ENCODE data around the gene CFAP73.

Gene CFAP73

DNA sequence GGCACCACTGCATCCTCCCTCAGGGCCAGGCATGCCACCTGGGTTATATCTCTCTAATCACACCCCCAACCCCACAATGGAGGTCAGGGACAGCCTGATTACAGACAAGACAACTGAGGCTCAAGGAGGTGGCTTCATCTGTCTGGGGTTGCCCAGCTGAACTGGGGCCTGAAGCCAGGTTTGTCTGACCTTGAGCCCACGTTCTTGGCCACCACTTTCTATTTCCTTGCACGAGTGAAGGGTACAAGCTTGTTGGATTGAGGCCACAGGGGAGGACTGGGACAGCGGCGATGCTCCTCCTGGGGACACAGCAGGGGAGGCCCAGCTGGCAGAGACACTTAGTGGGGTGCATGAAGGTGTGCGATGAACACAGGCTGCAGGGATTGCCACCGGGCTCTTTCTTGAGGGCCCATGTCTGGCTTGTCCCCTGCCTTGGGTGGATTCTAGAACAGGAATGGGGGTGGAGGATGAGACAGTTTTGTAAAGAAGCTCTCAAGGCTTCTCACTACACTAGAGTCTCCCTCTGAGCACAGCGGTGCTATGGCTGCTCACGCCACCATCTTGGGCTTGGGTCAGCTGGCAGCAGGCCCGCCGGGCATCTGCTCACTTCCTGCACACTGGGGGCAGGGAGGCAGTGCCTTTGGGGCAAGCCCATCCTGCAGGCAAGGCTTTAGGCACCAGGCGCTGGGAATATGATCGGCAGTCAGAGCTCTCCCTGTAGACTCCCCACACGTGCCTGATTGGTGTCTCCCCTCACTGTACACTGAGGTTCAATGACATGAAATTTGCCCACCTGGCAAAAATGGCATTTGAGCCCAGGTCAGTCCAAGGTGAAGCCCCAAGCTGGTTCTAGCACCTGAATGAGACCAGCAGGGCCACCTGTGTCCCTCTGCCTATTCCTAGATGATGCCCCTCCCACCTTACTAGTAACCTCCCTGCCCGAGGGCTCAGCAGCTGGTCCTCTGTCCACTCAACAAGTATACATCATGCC is 52.0 kb downstream of the CFAP73 start:
- Histone ChIP-seq H3K4me2 (ENCODE audit: low read depth, low read length, poor library complexity, severe bottlenecking) (no peak overlapping the region), H3K9ac (ENCODE audit: low read length) (no peak overlapping the region), H3K79me2 (ENCODE audit: insufficient read depth, low read length) (no peaks in the 10 kb centered on the region), H3K9me2 (replicated peaks; ENCODE audit: insufficient read depth, low read length) (no peaks in the 10 kb centered on the region), H3K9me3 (ENCODE audit: insufficient read depth, low read length) (no peaks in the 10 kb centered on the region), H3K27ac (ENCODE audit: low read depth, low read length) (no peak overlapping the region), H3K36me3 (ENCODE audit: low read length) (no peaks in the 10 kb centered on the region), H3F3A (ENCODE audit: insufficient read depth) (peaks cover 23% of the 10 kb centered on the region), H4K20me1 (ENCODE audit: low read depth, low read length) (no peaks in the 10 kb centered on the region), H2AFZ (ENCODE audit: low read depth, low read length, severe bottlenecking) (no peak overlapping the region), H3K4me3 (ENCODE audit: insufficient read depth, low read length, poor library complexity, severe bottlenecking) (no peak overlapping the region), H3K27me3 (ENCODE audit: low read length) (no peaks in the 10 kb centered on the region)
- TF ChIP-seq EZH2phosphoT487 (conservative IDR thresholded peaks at IDR 0.05; ENCODE audit: low read length): no peak
- TF ChIP-seq, protein P1, sequence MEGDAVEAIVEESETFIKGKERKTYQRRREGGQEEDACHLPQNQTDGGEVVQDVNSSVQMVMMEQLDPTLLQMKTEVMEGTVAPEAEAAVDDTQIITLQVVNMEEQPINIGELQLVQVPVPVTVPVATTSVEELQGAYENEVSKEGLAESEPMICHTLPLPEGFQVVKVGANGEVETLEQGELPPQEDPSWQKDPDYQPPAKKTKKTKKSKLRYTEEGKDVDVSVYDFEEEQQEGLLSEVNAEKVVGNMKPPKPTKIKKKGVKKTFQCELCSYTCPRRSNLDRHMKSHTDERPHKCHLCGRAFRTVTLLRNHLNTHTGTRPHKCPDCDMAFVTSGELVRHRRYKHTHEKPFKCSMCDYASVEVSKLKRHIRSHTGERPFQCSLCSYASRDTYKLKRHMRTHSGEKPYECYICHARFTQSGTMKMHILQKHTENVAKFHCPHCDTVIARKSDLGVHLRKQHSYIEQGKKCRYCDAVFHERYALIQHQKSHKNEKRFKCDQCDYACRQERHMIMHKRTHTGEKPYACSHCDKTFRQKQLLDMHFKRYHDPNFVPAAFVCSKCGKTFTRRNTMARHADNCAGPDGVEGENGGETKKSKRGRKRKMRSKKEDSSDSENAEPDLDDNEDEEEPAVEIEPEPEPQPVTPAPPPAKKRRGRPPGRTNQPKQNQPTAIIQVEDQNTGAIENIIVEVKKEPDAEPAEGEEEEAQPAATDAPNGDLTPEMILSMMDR (IDR thresholded peaks at IDR 0.05; ENCODE audit: insufficient read depth, low read length, poor library complexity, severe bottlenecking): no peak

DNA sequence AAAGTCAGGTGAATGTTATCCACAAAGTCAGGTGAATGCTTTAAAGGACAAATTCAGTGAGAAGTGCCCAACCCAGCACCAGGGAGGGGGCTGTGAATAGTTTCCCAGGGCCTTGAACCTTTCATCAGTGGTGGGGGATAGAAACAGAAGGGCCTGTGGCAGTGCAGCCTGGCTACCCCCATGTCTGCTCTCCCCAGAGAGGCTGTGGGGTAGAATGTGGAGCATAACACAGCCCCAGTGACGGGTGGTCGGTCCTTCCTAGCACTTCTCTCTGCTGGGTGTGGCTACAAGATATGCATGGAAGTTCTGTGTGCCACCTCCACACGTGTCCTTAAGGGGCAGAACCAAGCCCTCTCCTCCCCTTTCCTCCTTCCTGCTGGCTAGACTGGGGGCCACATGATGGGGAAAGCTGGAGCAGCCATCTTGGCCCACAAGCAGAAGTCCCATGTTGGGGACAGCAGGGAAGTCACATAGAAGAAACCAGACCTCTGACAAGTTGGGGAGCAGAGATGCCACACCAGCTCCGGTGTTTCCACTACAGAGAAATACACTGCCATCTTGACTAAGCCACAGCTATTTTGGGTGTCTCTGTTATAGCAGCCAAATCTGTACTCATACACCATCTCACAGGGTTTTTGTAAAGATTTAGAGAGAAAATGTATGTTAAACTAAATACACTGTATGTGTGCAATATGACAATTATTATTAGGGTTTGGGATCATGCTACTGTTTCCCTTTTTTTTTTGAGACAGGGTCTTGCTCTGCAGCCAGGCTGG is 53.0 kb downstream of the CFAP73 start:
- H3K9me3 ChIP-seq (ENCODE audit: insufficient read depth, low read length): no peaks in the 10 kb centered on the region
- no peaks in the 10 kb centered on the region for H3K36me3 ChIP-seq (ENCODE audit: low read length)
- no peak overlapping the region for H2AFZ ChIP-seq (ENCODE audit: low read depth, low read length, severe bottlenecking)
- peak overlapping the region; percentile 8 for H3K27ac ChIP-seq (ENCODE audit: low read depth, low read length)
- H3K27me3 ChIP-seq (ENCODE audit: low read length): no peaks in the 10 kb centered on the region
- no peaks in the 10 kb centered on the region for H3K79me2 ChIP-seq (ENCODE audit: insufficient read depth, low read length)
- no peak overlapping the region for H3K9ac ChIP-seq (ENCODE audit: low read length)
- TF ChIP-seq, protein P1 (IDR thresholded peaks at IDR 0.05; ENCODE audit: insufficient read depth, low read length, poor library complexity, severe bottlenecking): no peak
- no peak for TF ChIP-seq EZH2phosphoT487 (conservative IDR thresholded peaks at IDR 0.05; ENCODE audit: low read length)
- no peak overlapping the region for H3K4me3 ChIP-seq (ENCODE audit: insufficient read depth, low read length, poor library complexity, severe bottlenecking)
- H4K20me1 ChIP-seq (ENCODE audit: low read depth, low read length): no peaks in the 10 kb centered on the region
- no peaks in the 10 kb centered on the region for H3K9me2 ChIP-seq (replicated peaks; ENCODE audit: insufficient read depth, low read length)
- no peak overlapping the region for H3K4me2 ChIP-seq (ENCODE audit: low read depth, low read length, poor library complexity, severe bottlenecking)
- H3F3A ChIP-seq (ENCODE audit: insufficient read depth): peaks cover 24% of the 10 kb centered on the region

DNA sequence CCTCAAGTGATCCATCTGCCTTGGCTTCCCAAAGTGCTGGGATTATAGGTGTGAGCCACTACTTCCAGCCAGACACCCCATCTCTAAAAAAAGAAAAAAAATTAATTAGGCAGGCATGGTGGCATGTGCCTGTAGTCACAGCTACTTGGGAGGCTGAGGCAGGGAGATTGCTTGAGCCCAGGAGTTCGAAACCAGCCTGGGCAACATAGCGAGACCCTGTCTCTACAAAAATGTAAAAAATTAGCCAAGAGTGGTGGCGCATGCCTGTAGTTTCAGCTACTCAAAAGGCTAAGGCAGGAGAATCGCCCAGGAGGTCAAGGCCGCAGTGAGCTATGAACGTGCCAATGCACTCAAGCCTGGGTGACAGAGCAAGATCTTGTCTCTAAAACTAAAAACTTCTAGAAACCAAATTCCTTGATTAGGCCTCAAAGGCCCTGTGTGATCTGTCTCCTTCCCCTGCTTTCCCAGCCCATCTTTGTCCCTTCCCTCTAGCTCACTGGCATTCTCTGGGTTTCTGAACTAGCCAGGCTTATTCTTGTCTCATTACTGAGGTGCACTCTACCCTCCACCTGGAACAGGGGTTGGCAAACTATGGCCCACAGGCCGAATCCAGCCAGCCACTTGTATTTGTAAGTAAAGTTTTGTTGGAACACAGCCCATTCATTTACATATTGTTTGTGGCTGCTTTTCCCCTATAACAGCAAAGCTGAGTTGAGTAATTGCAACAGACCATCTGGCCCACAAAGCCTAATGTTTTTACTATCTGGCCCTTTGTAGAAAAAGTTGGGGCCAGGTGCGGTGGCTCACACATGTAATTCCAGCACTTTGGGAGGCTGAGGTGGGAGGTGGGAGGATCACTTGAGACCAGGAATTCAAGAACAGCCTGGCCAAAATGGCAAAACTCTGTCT is 54.6 kb downstream of the CFAP73 start:
- Histone ChIP-seq H3K9me3 (ENCODE audit: insufficient read depth, low read length) (no peaks in the 10 kb centered on the region), H3K9ac (ENCODE audit: low read length) (peak overlapping the region; percentile 31), H3K79me2 (ENCODE audit: insufficient read depth, low read length) (no peaks in the 10 kb centered on the region), H3F3A (ENCODE audit: insufficient read depth) (peaks cover 39% of the 10 kb centered on the region), H3K36me3 (ENCODE audit: low read length) (no peaks in the 10 kb centered on the region), H3K4me2 (ENCODE audit: low read depth, low read length, poor library complexity, severe bottlenecking) (peak overlapping the region; percentile 46), H3K27me3 (ENCODE audit: low read length) (no peaks in the 10 kb centered on the region), H3K4me3 (ENCODE audit: insufficient read depth, low read length, poor library complexity, severe bottlenecking) (no peak overlapping the region), H2AFZ (ENCODE audit: low read depth, low read length, severe bottlenecking) (no peak overlapping the region), H3K9me2 (replicated peaks; ENCODE audit: insufficient read depth, low read length) (no peaks in the 10 kb centered on the region), H4K20me1 (ENCODE audit: low read depth, low read length) (no peaks in the 10 kb centered on the region), H3K27ac (ENCODE audit: low read depth, low read length) (peak overlapping the region; percentile 92)
- TF ChIP-seq EZH2phosphoT487 (conservative IDR thresholded peaks at IDR 0.05; ENCODE audit: low read length): no peak
- TF ChIP-seq, protein P1 (IDR thresholded peaks at IDR 0.05; ENCODE audit: insufficient read depth, low read length, poor library complexity, severe bottlenecking): no peak

Measured in SU-DHL-6 (cell line).